GM21367 (cell line): Measurements from ENCODE around the gene EPN3.

ENCODE experiments used
- ATAC-seq: cut with Tn5 transposase; IDR thresholded peaks from one replicate; pipeline ENCODE4 v1.9.1; 2021; ENCODE audit not compliant: unreplicated experiment

EPN3 gene

DNA sequence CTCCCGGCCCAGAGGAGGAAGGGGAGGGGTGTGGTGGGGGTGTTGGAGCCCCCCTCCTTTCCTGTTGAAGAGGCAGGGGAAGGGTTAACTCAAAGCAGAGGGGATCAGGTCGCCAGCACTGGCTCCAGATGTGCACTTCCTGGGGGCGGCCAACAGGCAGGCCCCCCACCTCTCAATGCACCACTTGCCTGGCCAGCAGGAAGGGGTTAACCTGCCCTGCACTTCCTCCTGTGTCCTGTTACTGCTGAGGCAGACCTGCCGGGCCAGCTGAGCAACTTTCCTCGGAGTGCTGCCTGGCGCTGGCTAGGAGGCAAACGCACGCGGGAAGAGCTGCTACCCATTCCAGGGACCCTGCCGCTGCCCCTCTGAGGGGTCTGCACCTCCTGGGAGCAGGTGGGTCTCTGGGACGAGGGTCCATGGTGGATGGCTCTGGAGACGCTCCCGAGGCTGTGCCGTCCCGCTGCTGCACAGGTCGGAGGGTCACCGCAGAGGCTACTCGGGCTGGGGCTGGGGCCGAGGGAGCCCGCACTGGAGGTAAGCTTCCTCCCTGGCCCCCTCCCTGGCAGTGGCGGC lies at the start of gene EPN3:
EPN3 (plus strand) TSS at position 284 of the 573 bp plus-strand sequence. CDS start 3,822 bp downstream, outside the sequence.
- no peak for ATAC-seq

DNA sequence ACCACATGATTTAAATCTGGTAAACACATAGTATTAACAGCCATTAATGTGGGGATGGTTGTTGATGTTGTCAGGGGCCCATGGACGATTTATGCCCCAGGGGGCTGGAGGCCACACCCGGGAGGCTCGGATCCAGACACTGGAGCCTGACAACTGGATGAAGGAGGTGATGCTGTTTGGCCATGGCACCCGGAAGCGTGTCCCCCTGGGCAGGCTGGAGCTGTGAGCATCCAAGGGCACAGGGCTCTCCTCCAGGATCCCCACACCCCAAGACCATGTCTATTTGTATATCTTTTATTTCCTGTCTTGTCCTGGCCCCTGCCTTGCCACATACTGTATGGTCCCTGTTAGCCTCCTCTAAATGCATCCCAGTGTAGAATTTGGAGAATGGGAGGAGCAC lies 49.3 kb upstream of the EPN3 start:
- no peak for ATAC-seq

DNA sequence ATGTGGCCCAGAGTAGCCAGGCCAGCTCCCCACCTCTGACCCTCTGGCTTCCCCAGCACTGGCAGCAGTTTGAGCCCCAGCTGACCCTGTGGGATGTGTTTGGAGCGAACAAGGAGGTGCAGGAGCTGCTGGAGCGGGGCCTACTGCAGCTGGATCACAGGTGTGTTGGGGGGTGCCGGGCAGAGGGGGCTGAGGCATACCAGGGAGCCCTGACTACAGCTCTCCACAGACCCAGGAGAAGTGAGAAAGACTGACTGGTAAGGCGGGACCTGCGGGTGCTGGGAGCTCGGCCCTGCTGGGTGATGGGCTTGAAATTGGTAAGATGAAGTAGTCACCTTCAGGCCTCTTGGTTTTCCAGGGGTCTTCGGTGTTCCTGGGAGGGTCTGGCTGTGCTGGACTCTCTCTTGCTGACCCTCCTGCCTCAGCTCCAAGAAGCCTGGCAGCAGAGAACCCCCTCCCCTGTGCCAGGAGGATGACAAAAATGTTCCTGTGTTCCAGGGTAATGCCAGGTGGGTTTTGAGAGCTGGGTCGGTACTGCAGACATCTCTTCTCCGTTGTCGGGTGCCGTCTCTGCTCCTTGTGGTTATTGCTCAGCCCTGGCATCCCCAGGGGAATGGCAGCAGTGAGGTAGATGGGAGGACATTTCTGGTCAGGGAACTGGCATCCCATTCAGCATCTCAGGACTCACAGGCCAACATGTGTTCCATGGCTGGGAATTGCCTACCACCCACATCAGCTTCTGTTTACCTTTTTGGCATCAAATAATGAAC lies 48.0 kb upstream of the EPN3 start:
- no peak for ATAC-seq

DNA sequence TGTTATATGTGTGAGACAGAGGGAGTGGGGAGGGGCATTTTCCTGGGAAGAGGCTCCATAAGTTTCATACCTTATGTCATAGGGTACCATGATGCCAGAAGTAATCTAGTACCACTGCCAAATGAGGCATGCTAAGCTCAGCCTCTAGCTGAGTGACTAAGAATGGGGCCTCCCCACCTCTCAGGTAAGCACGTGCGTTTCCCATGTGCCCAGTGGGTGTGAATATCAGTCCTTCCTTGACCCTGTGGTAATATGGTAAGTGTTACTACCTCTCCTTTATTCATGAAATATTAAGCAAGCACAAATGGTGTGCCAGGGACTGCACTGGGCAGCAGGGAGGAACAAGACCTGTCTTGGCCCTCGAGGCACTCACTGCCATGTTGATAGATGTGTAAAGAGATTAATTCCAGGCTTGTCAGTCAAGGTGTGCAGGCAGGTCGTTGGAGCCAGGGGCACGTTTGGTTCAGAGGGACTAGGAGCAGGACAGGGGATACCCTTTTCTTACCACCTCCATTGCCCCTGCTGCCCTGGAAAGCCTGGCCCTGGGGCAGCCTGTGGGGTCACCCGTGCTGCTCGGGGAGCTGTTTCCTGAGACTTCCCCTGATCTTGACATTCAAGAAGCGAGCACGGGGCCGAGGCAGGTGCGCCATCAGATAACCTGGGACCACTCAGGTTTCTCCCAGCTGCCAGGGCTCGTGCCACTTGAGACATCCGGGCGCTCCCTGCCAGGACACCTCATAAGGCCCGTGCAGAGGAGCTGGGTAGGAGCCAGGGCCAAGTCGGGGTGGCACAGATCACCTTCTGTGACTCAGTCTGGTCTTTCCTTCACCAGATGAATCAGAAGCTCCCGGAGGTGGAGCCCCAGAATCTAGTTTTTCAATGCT lies 45.1 kb upstream of the EPN3 start:
- ATAC-seq, result no peak

DNA sequence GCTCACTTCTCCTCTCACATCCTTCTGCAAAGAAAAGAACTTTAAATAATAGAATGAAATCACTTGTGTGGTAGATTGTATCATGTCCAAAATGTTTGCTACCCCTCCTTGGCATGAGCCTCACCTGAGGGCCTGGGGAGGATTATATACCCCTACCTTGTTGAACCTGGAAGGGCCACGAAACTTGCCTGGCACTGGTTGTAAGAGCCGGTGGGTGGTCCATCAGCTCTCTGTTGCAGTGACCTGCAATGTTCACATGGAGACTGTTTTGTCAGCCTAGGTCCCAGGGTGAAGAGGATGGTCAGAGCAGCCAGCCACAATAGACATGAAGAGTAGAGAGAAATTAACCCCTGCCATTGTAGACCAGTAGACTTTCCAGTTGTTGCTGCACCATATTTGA lies 43.7 kb upstream of the EPN3 start:
- no peak for ATAC-seq

DNA sequence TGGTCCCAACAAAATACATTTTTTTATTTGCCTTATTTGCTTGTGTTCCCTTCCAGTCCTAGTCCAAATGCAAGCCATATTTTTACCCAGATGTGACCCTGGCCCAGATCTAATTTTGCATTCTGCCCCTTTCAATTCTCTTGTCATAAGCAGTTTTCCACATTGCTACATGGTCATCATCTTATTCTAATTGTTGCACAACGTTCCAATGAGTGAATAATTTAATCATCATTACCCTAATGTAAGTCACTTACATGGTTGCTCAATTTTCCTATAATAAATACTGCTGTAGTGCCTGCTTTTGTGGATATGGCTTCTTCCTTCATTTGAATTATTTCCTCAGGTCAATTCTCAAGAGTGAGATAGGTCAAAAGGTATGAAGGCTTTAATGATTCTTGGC lies 41.0 kb upstream of the EPN3 start:
- no peak for ATAC-seq

DNA sequence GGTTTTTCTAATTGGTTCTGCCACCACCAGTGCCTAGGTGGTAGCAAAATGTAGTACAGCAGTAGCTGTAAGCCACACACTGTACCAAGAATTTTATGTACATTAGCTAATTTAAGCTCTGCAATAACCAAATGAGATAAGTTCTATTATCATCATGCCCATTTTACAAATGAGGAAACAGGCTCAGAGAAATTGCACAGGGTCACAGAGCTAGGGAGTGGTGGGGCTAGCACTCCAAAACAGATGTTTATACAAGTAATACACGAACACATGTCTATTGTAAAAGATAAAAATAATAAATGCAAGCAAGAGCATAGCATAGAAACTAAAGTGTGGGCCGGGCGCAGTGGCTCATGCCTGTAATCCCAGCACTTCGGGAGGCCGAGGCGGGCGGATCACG lies 40.3 kb upstream of the EPN3 start:
- no peak for ATAC-seq

DNA sequence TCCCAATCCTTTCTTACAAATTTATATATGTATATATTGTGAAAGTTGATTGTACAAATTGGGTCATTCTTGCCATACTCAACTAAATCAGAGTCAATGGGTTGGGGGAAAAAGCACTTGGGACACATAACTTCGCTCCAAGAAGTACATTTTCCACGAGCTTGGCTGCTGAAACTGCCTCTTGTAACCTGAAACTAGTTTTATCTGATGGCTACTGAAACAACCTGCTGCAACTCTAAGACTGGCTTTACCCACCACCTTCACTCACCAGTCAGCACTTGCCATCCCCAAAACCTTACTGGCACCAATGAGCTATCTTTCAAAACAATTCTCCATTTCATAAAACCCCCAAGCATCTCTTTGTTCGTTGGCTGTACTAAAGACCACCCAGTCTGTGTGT lies 38.8 kb upstream of the EPN3 start:
- ATAC-seq, result no peak

DNA sequence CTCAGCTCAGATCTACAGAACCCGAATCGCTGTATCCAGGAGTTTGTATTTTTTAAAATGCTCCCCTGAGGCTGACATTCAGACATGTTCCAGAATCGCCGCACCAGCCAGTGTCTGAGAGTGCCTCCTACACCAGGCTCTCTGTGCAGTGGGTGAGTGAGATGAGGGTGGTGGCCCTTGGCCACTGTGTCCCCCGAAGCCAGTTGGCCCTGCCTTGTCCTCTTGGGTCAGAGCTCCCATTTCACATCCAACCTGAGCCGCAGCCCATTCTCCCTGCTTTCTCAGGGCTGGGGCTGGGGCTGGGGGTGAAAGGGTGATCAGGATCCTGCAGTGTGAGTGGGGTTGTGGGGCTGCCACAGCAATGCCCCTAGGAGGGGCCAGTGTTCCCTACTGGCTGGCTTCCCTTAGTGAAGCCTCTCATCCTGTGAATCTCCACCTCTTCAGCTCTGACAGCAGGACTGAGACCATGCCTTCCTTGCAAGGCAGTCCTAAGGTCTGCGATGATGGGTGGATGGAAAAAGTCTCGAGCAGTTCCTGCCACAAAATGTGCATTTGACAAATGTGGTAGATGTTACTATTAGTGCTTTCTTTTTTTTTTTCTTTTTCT lies 37.2 kb upstream of the EPN3 start:
- no peak for ATAC-seq

DNA sequence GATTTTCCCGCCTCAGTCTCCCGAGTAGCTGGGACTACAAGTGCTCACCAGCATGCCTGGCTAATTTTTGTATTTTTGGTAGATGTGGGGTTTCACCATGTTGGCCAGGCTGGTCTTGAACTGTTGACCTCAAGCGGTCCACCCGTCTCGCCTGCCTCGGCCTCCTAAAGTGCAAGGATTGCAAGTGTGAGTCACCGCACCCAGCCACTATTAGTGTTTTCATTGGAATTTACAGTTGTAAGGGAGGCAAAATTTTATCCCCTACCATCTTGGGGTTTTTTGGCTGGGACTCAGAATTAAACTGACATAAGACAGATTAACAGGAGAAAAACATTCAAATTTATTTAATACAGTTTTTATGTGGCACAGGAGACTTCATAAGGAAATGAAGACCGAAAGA lies 36.6 kb upstream of the EPN3 start:
- ATAC-seq, result no peak

DNA sequence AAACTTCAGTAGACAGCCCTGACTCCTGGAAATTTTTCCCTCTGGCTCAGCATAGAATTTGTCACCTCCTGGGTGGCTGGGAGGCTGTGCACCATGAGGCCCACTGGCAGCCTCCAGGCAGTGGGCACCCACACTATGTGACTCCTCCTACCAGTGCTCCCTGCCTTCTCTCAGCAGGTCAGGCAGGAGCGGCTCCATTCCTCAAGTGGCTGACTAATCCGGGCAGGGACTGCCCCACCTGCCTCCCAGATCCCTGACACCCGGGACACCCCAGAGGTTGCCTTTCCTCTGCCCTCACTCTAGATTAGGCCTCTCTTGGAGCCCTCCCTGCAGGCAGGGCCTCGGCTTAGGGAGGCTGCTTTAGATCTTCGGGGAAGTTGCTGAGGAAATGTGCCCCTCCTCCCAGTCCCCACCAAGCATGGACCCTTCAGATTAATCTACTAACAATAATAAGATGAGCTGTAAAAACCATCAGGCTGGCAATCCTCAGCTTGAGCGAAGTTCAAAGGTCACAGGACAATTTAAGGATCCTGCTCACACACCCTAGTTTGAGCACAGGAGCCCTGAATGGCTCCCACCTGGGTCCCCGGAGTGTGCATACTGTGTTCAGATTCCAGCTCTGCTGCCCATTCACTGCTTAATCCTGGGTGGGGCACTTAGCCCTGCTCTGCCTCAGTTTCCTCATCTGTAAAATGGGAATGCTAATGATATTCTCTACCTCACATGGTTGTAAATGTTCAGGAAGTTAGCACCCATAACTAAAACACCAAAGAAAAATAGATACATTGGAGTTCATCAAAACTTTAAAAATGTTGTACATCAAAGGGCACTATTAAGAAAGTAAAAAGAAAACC lies 34.3 kb upstream of the EPN3 start:
- ATAC-seq, result no peak

DNA sequence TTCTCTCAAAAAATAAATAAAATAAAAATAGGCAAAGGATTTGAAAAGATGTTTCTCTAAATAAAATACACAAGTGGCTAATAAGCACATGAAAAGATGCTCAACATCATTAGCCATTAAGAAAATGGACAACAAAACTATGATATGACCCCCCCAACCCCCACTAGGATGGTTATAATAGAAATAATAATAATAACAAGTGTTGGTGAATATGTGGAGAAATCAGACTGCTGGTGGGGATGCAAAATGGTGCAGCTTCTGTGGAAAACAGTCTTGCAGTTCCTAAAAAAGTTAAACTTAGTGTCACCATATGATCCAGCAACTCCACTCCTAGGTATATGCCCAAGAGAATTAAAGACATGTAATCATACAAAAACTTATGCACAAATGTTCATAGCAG lies 33.3 kb upstream of the EPN3 start:
- ATAC-seq, result no peak

DNA sequence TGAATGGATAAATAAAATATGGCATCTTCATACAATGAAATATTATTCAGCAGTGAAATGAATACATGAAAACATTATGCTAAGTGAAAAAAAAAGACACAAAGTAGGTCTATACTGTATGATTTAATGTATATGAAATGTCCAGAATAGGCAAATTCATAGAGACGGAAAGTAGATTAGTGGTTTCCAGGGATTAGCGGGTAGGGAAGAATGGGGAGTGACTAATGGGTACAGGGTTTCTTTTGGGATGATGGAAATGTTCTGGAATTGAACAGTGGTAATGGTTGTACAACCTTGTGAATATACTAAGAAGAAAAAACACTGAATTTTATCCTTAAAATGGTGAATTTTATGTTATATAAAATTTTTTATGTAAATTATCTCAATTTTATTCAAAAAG lies 32.8 kb upstream of the EPN3 start:
- no peak for ATAC-seq

DNA sequence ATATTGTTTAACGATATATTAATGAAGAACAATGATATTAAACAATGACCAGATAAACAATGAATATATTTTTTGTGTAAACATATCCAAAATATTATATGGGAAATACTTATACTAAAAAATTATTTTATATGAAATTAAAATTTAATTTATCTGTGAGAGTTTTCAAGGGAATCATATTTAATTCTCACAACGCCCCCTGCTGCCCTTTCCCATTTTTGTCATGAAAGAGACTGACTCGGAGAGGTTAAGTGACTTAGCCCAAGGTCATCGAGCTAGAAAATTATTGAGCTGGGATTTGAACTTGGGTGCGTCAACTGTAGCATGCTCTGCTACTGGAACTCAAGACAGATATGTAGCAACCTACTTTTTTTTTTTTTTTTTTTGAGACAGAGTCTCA lies 31.5 kb upstream of the EPN3 start:
- no peak for ATAC-seq

DNA sequence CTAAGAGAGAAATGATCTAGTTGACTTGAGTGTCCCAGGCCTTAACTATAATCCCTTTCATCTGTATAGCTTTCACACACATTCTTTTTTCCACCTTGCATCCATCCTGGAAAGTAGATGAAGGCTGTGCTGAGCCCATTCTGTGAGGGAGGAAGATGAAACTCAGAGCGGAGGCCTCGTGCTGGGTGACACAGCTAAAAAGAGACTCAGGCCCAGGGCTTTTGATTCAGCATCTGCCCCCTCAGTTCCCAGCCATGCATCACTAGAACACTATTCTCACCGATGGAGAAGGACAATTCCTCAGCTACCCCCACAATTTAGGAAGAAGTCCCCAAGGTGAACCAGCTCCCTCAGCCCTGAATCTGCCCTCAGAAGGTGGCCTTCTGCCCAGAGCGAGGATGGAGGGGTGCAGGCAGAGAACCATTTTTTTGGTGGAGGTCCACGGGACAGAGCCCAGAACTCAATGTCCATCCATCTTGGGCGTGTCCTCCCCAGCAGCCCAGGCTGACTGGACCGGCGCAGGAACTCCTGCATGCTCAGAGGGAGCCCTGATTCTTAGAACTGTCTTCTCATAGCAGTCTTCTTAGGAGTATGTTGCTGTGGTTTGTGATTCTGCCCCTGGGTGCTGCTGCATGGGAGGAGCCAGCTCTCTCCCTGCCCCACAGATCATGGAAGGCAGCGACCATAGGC lies 30.1 kb upstream of the EPN3 start:
- ATAC-seq, result no peak

DNA sequence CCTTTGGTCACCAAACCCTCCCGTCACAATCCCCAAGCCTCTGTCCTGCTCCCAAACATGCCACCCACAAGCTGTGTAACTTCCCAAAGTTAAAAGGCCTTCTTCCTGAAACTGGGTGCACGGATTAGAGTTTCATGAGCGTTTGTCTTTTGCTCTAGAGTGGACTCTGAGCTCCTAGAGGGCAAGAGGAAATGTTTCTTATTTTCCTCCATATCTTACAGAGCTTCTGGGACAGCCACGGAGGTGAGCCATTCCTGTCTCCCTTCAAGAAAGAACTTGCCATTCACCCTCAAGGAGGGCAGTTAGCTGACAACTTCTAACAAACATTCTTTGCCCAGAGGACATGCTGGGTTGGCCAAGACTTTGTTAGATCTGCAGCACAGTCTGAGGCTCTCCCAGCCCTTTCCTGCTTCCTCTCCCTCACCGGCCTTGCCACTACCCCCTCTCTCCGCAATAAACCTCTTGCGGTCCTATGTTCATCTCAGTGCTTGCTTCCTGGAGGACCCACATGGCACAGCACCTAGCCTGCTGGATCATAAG lies 26.9 kb upstream of the EPN3 start:
- ATAC-seq, result no peak

DNA sequence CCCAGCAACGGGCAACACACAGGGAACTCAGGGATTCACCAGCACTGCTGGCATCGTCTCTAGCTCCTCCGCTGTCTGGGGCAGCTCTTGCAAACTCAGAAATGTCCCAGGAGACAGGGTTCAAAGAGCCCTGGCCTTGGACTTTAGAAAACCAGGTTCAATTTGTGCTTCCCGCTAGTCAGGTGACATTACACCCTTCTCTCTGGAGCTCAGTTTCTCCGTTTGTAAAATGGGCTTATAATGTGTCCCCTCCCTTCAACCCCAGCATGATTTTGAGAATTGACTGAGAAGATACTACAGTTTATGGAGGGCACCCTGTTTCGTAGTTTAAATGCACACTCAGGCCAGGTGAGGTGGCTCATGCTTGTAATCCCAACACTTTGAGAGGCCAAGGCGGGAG lies 26.2 kb upstream of the EPN3 start:
- ATAC-seq, result no peak

DNA sequence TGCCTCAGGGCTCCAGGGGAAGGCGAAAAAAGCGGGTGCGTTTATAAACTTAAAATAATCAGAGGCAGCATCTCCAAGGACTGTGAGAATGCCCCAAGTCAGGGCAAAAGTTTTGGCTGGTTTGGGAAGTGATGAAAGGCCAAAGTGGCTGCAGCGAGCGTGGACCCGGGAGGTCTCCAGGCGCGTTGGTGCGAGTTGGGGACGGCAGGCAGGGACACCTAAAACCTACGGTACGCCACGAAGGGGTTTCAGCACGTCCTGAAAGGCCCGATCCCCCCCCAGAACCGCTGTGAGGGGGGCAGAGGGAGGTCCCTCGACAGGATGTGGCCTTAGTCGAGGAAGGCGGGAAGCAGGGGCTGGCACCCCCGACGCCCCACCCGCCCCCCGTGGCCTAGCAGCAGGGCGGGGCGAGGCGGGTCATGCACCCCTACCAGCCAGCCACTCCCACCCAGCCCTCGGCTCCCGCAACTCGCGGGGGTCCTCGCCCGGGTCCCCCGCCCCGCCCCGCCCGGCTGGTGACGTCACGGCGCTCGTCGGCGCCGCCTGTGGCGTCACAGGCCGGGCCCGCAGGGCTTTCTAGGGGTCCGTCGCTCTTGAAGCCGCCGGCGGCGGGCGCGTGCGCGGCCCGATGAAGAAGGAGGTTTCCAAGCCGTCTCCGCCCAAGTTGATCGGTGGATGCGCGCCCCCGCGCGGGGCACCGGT lies 24.5 kb upstream of the EPN3 start, which contains the start of gene MYCBPAP:
MYCBPAP (plus strand) TSS at position 569 of the 702 bp plus-strand sequence. CDS start 236 bp downstream, outside the sequence.
- peak; percentile 40 for ATAC-seq
